Activated naive CD4-positive, alpha-beta T cell treated with anti-CD3 and anti-CD28 coated beads, Interleukin-2, amount 50 U/mL, for 72 hours (primary cell): ENCODE data around the gene OR4B1. TPM values are rescaled to one million over a fixed set of nuclear protein-coding genes. Genes with fewer than 3 reads are reported as not detected.
"Not testable (repeated sequence)": the region's sequence is repeated elsewhere in the genome, so short reads cannot be mapped to it uniquely, and the experiment has no call there.

ENCODE experiments used
- ATAC-seq, 2 donors: fragments of 150-1000 bp; cut with Tn5 transposase; 2 replicates each; pipeline ENCODE4 v1.10.0; 2021; ENCODE audit warnings: mild to moderate bottlenecking in 2 of 2, moderate library complexity in 2 of 2
- DNase-seq, 2 donors: peaks; one replicate each; pipeline ENCODE4 v3.0.0; 2021 to 2022; ENCODE audit warnings: low spot score in 2 of 2
- H3K27ac Mint-ChIP-seq, 2 donors: one replicate each; pipeline ENCODE4 v1.8.0; 2022; ENCODE audit warnings: mild to moderate bottlenecking in 2 of 2, mixed read lengths in 2 of 2
- H3K36me3 Mint-ChIP-seq, 2 donors: one replicate each; pipeline ENCODE4 v1.8.0; 2022; ENCODE audit warnings: mixed read lengths in 2 of 2
- H3K9me3 Mint-ChIP-seq, 2 donors: one replicate each; pipeline ENCODE4 v1.8.0; 2022; ENCODE audit warnings: mixed read lengths in 2 of 2
- total RNA-seq, 2 donors: library from RNA; stranded (reverse); gene quantifications; one replicate each; pipeline ENCODE4 v1.2.3, GENCODE V29; 2022

OR4B1 gene
- total RNA-seq, 2 donors from 2014 or later, result not detected

DNA sequence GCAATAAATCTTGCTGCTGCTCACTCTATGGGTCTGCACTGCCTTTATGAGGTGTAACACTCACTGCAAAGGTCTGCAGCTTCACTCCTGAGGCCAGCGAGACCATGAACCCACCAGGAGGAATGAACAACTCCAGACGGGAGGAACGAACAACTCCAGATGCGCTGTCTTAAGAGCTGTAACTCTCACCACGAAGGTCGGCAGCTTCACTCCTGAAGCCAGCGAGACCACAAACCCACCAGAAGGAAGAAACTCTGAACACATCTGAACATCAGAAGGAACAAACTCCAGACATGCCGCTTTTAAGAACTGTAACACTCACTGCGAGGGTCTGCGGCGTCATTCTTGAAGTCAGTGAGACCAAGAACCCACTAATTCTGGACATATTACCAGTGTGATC lies 13.4 kb downstream of the OR4B1 start:
- peaks cover 5 to 10% of the 10 kb centered on the region in 2 donors for H3K9me3 Mint-ChIP-seq
- DNase-seq, ATAC-seq, H3K27ac Mint-ChIP-seq, H3K36me3 Mint-ChIP-seq: not testable (repeated sequence)

DNA sequence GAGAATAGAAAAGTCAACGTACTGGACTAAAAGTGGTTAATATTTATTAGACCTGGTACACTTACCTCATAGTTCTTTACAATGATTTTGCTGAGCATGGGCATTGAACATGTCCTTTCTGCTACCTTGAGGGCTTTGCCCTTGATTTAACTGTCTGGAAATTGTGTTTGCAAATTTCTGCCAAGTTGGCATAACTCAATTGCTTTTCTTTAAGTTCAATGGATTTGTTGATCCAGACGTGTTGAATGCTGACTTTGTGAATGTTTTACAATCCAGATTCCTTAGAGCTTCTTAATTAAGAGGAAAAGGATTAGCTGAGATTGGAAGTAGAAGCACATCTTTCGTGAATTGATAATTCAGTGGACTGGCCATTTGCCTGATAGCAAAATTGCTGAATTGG lies 21.1 kb downstream of the OR4B1 start:
- no peak for ATAC-seq

DNA sequence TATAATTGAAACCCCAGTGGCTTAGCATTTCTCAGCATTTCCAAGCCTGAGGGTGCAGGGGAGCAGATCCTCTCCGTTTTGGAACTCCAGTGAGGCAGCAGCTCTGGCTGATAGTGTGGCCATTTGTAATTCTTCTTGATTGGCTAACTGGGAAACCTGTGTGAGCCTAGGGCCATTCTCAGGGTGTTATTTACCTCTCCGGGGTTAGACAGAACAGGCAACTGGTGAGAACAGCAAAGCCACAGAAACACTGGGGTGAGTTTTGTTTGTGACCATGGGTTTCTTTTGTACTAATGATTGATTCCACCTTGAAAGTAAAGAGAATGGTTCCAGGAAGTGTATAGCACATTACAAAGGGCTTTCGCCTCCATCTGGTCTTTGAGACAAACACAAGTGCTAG lies 25.9 kb downstream of the OR4B1 start:
- Mint-ChIP-seq H3K36me3 (no peaks in the 10 kb centered on the region), H3K27ac (no peak overlapping the region), H3K9me3 (no peaks in the 10 kb centered on the region)
- no peak for DNase-seq
- no peak for ATAC-seq

More for the DNA sequence above, 21.1 kb downstream of the OR4B1 start:
- no peak for DNase-seq
- H3K27ac Mint-ChIP-seq, result no peak overlapping the region
- H3K9me3 Mint-ChIP-seq, result peaks cover 0 to 7% of the 10 kb centered on the region in 2 donors
- peaks cover 0 to 5% of the 10 kb centered on the region in 2 donors for H3K36me3 Mint-ChIP-seq

DNA sequence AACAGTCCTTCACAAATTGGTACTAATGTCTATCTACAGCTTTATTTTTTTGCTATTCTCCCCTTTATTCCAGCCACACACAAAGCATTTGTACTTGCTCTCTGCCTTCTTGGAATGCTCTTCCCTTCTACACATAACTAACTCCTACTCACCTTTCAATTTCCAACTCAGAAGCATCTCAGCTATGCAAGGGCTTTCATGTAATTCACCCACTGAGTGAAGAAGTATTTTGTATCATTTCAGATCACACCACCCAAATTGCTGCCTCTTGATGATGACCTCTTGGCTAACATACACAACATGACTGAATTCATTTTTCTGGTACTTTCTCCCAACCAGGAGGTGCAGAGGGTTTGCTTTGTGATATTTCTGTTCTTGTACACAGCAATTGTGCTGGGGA lies 28.2 kb downstream of the OR4B1 start, which contains the start of gene OR4X2:
OR4X2 (plus strand) TSS at position 301 of the 400 bp plus-strand sequence; CDS start at position 301, 0 bp downstream.
- DNase-seq (no peak), ATAC-seq (no peak)
- Mint-ChIP-seq H3K9me3 (peaks cover 0 to 5% of the 10 kb centered on the region in 2 donors), H3K36me3 (no peaks in the 10 kb centered on the region), H3K27ac (no peak within 1 kb of the TSS)

DNA sequence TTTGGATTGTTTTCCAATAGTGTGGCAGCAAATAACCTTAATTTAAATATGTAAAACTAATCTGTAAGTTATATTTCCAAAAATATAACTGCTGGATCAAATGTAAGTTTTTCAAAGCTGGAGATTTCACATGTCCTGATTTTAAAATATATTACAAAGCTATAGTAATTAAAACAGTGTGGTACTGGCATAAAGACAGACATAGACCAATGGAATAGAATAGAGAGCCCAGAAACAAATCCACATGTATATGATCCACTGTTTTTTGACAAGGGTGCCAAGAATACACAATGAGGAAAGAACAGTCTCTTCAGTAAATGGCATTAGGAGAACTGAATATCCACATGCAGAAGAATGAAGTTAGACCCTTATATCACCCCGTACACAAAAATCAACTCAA lies 32.3 kb downstream of the OR4B1 start:
- Mint-ChIP-seq H3K9me3 (peaks cover 0 to 5% of the 10 kb centered on the region in 2 donors), H3K36me3 (no peaks in the 10 kb centered on the region), H3K27ac (no peak overlapping the region)
- ATAC-seq (no peak), DNase-seq (no peak)

DNA sequence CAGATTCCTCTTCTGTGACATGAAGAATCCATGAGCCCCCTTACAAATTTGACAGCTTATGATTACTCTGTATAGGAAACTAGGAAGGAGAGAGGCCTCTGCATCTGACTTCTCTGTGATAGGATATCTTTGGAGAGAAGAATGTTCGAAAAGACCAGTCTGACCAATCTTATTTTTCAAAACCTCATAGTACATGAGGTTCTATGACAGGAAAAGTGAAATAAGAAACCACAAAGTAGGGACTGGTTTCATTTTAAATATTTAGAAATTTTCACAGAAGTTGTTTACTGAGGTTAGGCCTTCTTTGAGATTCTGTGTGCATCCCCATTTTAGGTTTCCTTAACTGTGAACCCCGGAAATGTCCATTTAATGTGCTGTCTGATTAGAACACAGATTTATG lies 45.0 kb downstream of the OR4B1 start:
- Mint-ChIP-seq H3K27ac (no peak overlapping the region), H3K36me3 (no peaks in the 10 kb centered on the region), H3K9me3 (no peaks in the 10 kb centered on the region)
- no peak for DNase-seq
- no peak for ATAC-seq

DNA sequence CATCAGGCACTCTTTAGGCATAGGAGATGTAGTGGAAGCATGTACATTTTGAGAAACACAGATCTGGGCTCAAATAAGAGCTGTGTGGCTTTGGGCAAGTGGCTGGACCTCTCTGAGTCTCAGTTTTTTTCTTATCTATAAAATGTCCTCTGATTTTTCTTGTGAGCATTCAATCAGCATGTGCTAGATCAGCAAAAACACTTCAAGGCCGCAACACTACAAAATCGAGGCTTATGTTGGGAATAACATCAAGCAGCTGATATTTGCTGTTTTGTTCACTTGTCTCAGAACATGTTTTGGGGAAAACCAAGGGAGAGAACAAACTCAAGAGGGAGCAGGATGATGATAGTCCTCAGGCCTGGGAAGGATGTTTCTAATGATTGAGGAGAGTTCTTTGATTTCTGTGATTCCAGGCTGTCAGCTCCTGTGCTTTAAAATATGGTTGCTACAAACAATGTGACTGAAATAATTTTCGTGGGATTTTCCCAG lies 46.9 kb downstream of the OR4B1 start, which contains the start of gene OR4X1:
OR4X1 (plus strand) TSS at position 439 of the 489 bp plus-strand sequence; CDS start at position 439, 0 bp downstream.
- no peak for DNase-seq
- Mint-ChIP-seq H3K9me3 (no peaks in the 10 kb centered on the region), H3K36me3 (no peaks in the 10 kb centered on the region), H3K27ac (no peak within 1 kb of the TSS)
- ATAC-seq, result no peak

Other genes starting within 250 kb of the OR4B1 start
- gene PTPRJ, start 236.3 kb upstream of the OR4B1 start, total RNA-seq, result 10 to 100 TPM; 23.6 to 26.5 TPM
- gene OR4X2, start 28.3 kb downstream of the OR4B1 start, total RNA-seq, result not detected
- gene OR4X1, start 47.1 kb downstream of the OR4B1 start, total RNA-seq, result not detected
- gene OR4S1, start 89.4 kb downstream of the OR4B1 start, total RNA-seq, result not detected
- gene OR4C3, start 108.1 kb downstream of the OR4B1 start, total RNA-seq, result not detected
- not detected for gene OR4C5, start 149.7 kb downstream of the OR4B1 start, total RNA-seq